ENCODE measurements around the gene KPNA3.

DNA sequence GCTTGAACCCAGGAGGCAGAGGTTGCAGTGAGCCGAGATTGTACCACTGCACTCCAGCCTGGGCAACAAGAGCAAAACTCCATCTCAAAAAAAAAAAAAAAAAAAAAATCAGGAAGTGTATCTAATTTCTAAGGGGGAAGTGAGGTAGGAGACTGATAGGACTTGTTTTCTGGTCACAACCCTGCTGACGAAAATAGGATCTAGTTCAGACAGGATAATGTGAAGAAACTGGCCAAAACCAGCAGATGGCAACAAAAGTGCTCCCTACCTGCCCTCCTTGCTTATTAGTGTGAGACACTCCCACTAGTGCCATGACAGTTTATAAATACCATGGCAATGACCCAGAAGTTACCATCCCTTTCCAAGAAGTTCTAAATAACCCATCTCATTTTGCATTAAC, 36.0 kb upstream of the KPNA3 start:
- TF ChIP-seq, protein P1, sequence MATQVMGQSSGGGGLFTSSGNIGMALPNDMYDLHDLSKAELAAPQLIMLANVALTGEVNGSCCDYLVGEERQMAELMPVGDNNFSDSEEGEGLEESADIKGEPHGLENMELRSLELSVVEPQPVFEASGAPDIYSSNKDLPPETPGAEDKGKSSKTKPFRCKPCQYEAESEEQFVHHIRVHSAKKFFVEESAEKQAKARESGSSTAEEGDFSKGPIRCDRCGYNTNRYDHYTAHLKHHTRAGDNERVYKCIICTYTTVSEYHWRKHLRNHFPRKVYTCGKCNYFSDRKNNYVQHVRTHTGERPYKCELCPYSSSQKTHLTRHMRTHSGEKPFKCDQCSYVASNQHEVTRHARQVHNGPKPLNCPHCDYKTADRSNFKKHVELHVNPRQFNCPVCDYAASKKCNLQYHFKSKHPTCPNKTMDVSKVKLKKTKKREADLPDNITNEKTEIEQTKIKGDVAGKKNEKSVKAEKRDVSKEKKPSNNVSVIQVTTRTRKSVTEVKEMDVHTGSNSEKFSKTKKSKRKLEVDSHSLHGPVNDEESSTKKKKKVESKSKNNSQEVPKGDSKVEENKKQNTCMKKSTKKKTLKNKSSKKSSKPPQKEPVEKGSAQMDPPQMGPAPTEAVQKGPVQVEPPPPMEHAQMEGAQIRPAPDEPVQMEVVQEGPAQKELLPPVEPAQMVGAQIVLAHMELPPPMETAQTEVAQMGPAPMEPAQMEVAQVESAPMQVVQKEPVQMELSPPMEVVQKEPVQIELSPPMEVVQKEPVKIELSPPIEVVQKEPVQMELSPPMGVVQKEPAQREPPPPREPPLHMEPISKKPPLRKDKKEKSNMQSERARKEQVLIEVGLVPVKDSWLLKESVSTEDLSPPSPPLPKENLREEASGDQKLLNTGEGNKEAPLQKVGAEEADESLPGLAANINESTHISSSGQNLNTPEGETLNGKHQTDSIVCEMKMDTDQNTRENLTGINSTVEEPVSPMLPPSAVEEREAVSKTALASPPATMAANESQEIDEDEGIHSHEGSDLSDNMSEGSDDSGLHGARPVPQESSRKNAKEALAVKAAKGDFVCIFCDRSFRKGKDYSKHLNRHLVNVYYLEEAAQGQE (IDR thresholded peaks at IDR 0.05; ENCODE audit: low read depth, low read length), result no peak
- TF ChIP-seq MXI1 (IDR thresholded peaks at IDR 0.05; ENCODE audit: low read depth, low read length) (no peak), ZBTB33 (IDR thresholded peaks at IDR 0.05; ENCODE audit: borderline replicate concordance, low read depth) (no peak), POLR2AphosphoS5 (IDR thresholded peaks at IDR 0.05; ENCODE audit: low read depth, low read length) (no peak), MAX (IDR thresholded peaks at IDR 0.05; ENCODE audit: low read depth) (no peak), CTCF (IDR thresholded peaks at IDR 0.05) (no peak), EP300 (IDR thresholded peaks at IDR 0.05; ENCODE audit: borderline replicate concordance in 1 of 2, low read depth in 1 of 2, low read length in 1 of 2) (no peak), YY1 (IDR thresholded peaks at IDR 0.05; ENCODE audit: low read depth) (no peak), SMC3 (IDR thresholded peaks at IDR 0.05; ENCODE audit: low read depth, low read length) (no peak), NFIC (IDR thresholded peaks at IDR 0.05; ENCODE audit: borderline replicate concordance) (no peak), GABPA (IDR thresholded peaks at IDR 0.05; ENCODE audit: low read depth) (no peak), SIN3A (IDR thresholded peaks at IDR 0.05; ENCODE audit: borderline replicate concordance, low read depth, low read length) (no peak)
- TF ChIP-seq, protein P2, sequence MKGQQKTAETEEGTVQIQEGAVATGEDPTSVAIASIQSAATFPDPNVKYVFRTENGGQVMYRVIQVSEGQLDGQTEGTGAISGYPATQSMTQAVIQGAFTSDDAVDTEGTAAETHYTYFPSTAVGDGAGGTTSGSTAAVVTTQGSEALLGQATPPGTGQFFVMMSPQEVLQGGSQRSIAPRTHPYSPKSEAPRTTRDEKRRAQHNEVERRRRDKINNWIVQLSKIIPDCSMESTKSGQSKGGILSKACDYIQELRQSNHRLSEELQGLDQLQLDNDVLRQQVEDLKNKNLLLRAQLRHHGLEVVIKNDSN (IDR thresholded peaks at IDR 0.05; ENCODE audit: borderline replicate concordance, low read depth), result no peak
- TF ChIP-seq, protein P3, sequence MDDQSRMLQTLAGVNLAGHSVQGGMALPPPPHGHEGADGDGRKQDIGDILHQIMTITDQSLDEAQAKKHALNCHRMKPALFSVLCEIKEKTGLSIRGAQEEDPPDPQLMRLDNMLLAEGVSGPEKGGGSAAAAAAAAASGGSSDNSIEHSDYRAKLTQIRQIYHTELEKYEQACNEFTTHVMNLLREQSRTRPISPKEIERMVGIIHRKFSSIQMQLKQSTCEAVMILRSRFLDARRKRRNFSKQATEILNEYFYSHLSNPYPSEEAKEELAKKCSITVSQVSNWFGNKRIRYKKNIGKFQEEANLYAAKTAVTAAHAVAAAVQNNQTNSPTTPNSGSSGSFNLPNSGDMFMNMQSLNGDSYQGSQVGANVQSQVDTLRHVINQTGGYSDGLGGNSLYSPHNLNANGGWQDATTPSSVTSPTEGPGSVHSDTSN (IDR thresholded peaks at IDR 0.05), result no peak

All from SK-N-SH (cell line).